NCI-H510A (cell line): ENCODE data around the gene COL20A1.
"Not testable (repeated sequence)": the region's sequence is repeated elsewhere in the genome, so short reads cannot be mapped to it uniquely, and the experiment has no call there.

Experiments
- DNase-seq: peaks from one replicate; lab custom pipeline; 2025; lab: John Stamatoyannopoulos, UW

Gene COL20A1

GRCh38 chr20:63292904-63293303 is at the start of gene COL20A1:
Gene COL20A1, plus strand, starts transcription at chr20:63293186. Its CDS starts 1,922 bp downstream, at chr20:63295108.
- DNase-seq: no peak

- DNase-seq: no peak
Measured at GRCh38 chr20:63243604-63244247, 49.3 kb upstream of the COL20A1 start.

GRCh38 chr20:63244468-63244867 is 48.5 kb upstream of the COL20A1 start:
- DNase-seq: no peak

GRCh38 chr20:63246490-63247288 is 46.3 kb upstream of the COL20A1 start:
- peak; percentile 22 for DNase-seq

- DNase-seq: no peak
Measured at GRCh38 chr20:63247671-63248228, 45.2 kb upstream of the COL20A1 start.

DNA sequence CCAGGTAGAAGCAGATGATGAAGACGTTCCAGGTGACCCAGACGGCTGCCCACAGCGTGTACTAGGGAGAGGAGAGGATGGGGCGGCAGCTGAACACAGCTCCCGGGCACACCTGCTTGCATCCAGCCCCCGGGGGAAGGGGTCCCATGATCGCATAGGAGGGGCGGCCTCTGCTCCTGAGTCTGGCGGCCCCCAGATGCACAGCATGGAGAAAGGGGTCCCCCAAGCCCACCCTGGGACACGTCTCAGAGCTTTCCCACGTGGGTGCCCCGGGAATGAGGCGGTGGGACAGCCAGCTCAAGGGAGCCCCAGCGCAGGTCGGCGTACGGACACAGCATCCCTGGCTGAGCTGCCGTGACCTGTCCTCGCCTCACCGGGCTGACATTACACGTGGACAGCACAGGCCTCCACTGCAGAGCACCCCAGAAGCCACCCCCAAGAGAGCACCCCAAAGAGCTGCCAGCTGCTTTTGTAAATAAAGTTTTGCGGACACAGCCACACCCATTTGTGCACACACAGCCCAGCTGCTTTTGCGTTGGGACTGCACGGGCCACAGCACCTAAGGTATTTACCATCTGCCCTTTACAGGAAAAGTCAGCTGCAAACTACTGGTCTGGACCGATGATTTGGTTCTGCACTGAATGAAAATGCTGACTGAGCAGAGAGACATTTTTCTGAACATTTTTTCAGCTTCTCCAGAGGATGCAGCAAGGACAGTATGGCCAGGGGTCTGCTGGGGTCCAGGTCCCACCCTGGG is 44.0 kb upstream of the COL20A1 start:
- no peak for DNase-seq

DNA sequence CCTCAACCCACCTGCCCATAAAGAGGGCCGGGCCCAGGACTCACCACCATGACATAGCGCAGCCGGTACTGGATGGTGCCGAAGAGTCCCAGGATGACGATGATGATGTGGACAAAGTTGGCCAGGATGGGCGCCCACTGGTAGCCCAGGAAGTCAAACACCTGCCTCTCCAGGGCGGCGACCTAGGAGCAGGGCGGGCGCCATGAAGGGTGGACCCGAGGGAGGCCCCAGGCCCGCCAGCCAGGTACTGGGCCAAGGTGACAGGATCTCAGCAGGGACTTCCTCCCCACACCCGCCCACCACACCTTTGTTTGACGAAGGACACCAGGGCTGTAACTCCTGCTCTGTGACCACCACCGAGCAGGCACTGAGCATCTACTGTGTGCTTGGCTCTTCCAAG is 43.1 kb upstream of the COL20A1 start:
- no peak for DNase-seq

DNA sequence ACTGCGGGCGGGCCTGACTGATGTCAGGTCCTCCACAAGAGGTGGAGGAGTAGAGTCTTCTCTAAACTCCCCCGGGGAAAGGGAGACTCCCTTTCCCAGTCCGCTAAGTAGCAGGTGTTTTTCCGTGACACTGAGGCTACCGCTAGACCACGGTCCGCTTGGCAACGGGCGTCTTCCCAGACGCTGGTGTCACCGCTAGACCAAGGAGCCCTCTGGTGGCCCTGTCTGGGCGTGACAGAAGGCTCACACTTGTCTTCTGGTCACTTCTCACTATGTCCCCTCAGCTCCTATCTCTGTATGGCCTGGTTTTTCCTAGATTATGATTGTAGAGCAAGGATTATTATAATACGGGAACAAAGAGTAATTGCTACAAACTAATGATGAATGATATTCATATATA is 41.6 kb upstream of the COL20A1 start:
- not testable (repeated sequence) for DNase-seq

- no peak for DNase-seq
Measured at GRCh38 chr20:63252284-63252711, 40.7 kb upstream of the COL20A1 start.

DNA sequence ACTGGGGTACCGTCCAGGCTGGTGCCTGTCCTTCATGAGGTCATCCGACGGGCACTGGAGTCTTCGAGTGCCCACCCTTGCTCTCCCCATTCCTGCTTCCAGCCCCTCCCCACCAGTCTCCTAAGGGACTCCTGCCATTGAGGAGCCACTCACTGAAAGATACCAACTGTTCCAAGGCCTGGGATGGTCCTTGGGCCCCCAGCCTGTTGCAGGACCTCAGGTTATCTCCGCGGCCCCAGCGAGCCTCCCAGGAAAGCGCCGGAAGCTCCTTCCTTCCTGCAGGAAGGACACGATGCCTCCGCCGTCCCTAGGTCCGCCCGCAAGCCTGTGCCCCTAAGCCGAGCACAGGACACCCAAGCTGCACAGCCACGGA is 39.9 kb upstream of the COL20A1 start:
- DNase-seq: no peak

GRCh38 chr20:63253438-63254231 is 39.4 kb upstream of the COL20A1 start:
- no peak for DNase-seq

- no peak for DNase-seq
Measured at GRCh38 chr20:63254232-63254605, 38.8 kb upstream of the COL20A1 start, which contains the start of gene NKAIN4. Gene NKAIN4, minus strand, starts transcription at chr20:63254463. Its CDS starts 13 bp downstream, at chr20:63254450.

- no peak for DNase-seq
Measured at GRCh38 chr20:63254606-63255384, 38.2 kb upstream of the COL20A1 start.

DNA sequence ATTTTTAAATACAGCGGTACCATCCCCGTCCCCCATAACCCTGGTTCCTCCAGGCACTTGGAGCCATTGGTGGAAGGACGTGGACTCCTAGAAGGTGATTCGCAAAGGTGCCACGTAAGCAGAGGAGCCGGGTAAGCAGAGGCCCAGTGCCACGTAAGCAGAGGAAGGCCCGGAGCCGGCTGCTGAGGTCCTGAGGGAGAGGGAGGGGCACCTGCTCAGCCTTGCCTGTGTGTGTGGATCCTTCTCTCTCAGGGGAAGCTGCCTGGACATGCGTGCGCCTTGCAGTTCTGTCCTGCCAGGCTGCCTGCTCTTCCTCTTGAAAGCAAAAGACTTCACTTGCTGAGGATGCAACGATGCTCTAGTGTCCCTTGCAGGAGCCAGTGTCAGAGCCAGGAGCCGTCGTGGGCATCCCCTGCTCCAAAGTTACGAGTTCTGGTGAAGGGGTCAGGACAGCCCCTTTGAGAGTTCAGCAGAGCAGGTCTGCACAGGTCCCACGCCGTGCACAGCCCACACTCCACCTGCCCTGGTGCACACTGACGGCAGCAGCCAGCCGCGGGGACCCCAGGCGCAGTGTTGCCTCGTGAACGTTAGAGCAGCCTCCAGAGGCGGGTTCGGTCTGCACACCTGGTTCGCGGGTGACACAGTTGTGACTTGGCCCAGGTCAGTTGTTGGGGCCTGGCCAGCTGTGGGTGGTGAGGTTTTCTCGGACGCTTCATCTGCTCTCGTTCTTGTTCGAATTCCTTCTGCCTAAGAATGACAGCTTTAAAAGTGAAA is 36.9 kb upstream of the COL20A1 start:
- no peak for DNase-seq

DNA sequence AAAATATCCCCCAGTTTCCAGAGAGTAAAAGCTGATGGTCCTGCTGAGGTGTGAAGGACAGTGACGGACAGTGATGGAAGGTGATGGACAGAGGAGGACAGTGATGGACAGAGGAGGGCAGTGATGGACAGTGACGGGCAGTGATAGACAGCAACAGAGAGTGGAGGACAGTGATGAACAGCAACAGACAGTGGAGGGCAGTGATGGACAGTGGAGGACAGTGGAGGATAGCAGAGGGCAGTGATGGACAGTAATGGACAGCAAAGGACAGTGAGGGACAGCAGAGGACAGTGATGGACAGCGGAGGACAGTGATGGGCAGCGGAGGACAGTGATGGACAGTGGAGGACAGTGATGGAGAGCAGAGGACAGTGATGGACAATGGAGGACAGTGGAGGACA is 36.0 kb upstream of the COL20A1 start:
- no peak for DNase-seq

DNA sequence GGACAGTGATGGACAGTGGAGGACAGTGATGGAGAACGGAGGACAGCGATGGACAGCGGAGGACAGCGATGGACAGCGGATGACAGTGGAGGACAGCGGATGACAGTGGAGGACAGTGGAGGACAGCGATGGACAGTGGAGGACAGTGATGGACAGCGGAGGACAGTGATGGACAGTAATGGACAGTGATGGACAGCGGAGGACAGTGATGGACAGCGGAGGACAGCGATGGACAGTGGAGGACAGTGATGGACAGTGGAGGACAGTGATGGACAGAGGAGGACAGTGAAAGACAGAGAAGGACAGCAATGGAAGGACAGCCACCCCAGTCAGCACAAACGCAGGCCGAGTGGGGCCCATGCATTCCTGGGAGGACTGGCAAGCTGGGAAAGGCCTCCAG is 35.4 kb upstream of the COL20A1 start:
- DNase-seq: no peak

- DNase-seq: no peak
Measured at GRCh38 chr20:63258781-63259180, 34.2 kb upstream of the COL20A1 start.

- DNase-seq: no peak
Measured at GRCh38 chr20:63259734-63260460, 33.1 kb upstream of the COL20A1 start.

DNA sequence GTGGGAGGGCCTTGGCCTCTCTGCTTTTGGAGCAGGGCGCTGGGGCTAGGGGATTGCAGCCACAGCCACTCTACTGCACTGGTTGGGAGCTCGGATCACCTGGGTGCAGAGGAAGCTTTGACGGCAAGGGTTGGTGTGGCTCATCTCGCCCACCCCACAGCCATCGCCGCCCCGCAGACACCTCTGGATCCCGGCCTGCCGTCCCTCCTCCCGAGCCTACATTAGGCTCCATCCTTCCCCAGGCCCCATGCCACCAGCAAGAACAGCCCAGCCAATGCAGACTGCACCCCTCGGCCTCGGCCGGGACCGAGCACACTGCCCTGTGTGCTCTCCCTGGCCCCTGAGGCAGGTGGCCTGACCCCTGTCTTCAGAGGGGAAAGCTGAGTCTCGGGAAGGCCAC is 32.5 kb upstream of the COL20A1 start:
- no peak for DNase-seq
